H1 (cell line): Measurements from ENCODE around the gene USP30. TPM values are rescaled to one million over a fixed set of nuclear protein-coding genes. Genes with fewer than 3 reads are reported as not detected.

Source experiments
- BACH1 ChIP-seq: IDR thresholded peaks from 2 replicates; pipeline ENCODE4 v1.6.1; 2012; ENCODE audit warnings: low read length, improper control_type of control experiment
- BRCA1 ChIP-seq: IDR thresholded peaks from 2 replicates; pipeline ENCODE4 v1.6.1; 2012; ENCODE audit warnings: low read depth, low read length, improper control_type of control experiment
- MAFK ChIP-seq: IDR thresholded peaks from 2 replicates; pipeline ENCODE4 v1.6.1; 2012; ENCODE audit warnings: low read depth, mild to moderate bottlenecking, improper control_type of control experiment, low read length
- POU5F1 ChIP-seq: IDR thresholded peaks from 2 replicates; pipeline ENCODE4 v1.6.1; 2011; ENCODE audit warnings: low read depth, mild to moderate bottlenecking, low read length, moderate library complexity
- RXRA ChIP-seq: IDR thresholded peaks from 2 replicates; pipeline ENCODE4 v1.6.1; 2011; ENCODE audit warnings: low read depth, mild to moderate bottlenecking, low read length, moderate library complexity; ENCODE audit not compliant: insufficient read depth
- SP4 ChIP-seq: IDR thresholded peaks from 2 replicates; pipeline ENCODE4 v1.6.1; 2012; ENCODE audit warnings: low read length, inconsistent platforms
- TAF1 ChIP-seq: IDR thresholded peaks from 2 replicates; pipeline ENCODE4 v1.6.1; 2011; ENCODE audit warnings: mild to moderate bottlenecking, low read depth, low read length
- polyA plus RNA-seq, 7 experiments: library from polyadenylated mRNA; depleted of rRNA in 3 of 7; stranded (reverse) in 5 of 7; unstranded in 2 of 7; fragments of >200 nt in 5 of 7; fragments of 200-250 nt in 2 of 7; gene quantifications; 1 replicate in 5 of 7; 2 replicates in 1 of 7; 4 replicates in 1 of 7; pipeline versions ENCODE4 v1.2.1 to v1.2.3, GENCODE V29; 2011 to 2013; ENCODE audit warnings: missing spikeins in 2 of 7, mixed read lengths in 2 of 7
- total RNA-seq: library from RNA; stranded (reverse); fragmentation: NEBNext Ultra II Directional; extraction: Animal tissue kit (Norgen Biotek cat#: 25700); gene quantifications from 2 replicates; pipeline ENCODE4 v1.2.1, GENCODE V29; 2021
- TF ChIP-seq, protein P1 (sequence below): fragments of 300-600 bp; sonication (generic); IDR thresholded peaks from 2 replicates; pipeline ENCODE4 v1.7.1; 2012; ENCODE audit warnings: low read length, moderate library complexity, mild to moderate bottlenecking, inconsistent platforms; ENCODE audit not compliant: insufficient replicate concordance
- TF ChIP-seq, protein P2 (sequence below): IDR thresholded peaks from 2 replicates; pipeline ENCODE4 v1.6.1; 2012; ENCODE audit warnings: low read length, inconsistent platforms

USP30 gene
- total and polyA plus RNA-seq, 2 of the 8 experiments (the other 6 are each of a cell fraction or from before 2014, with no cell fraction given), result 7.0 to 12.2 TPM

DNA sequence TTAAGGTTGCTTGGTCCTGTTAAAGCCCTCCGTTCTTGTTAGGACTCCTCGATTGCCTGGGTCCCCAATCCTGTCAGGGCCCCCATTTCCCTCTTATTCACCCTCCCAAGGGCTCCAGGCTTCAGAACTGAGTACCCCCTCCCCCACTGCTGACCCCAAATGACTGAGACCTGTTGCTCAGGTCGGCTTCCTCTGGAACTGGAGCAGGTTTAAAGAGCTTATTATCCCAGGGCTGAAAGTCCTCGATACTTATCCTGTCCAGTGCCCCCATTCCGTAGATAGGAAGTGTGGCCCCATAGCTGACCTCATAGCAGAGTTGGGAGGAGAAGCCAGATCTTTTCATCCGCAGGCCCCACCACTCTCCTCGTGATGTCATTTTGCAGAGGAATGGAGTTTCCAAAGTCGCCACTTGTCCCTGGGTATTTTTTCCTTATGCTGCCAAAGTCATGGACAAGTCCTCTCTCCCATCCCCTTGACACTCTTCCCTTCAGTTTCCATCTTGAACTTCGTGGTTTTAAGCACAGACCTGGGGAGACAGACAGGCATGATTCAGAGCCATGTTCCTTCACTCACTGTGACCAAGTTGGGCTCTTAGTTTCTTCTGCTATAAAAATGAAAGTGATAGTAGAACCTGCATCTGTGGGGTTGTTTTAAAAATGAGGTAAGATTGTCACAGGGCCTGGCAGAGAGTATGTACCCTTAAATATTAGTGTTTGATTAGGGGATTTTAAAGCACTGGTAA lies 1.2 kb downstream of the USP30 start (continued):
- TF ChIP-seq, protein P1, sequence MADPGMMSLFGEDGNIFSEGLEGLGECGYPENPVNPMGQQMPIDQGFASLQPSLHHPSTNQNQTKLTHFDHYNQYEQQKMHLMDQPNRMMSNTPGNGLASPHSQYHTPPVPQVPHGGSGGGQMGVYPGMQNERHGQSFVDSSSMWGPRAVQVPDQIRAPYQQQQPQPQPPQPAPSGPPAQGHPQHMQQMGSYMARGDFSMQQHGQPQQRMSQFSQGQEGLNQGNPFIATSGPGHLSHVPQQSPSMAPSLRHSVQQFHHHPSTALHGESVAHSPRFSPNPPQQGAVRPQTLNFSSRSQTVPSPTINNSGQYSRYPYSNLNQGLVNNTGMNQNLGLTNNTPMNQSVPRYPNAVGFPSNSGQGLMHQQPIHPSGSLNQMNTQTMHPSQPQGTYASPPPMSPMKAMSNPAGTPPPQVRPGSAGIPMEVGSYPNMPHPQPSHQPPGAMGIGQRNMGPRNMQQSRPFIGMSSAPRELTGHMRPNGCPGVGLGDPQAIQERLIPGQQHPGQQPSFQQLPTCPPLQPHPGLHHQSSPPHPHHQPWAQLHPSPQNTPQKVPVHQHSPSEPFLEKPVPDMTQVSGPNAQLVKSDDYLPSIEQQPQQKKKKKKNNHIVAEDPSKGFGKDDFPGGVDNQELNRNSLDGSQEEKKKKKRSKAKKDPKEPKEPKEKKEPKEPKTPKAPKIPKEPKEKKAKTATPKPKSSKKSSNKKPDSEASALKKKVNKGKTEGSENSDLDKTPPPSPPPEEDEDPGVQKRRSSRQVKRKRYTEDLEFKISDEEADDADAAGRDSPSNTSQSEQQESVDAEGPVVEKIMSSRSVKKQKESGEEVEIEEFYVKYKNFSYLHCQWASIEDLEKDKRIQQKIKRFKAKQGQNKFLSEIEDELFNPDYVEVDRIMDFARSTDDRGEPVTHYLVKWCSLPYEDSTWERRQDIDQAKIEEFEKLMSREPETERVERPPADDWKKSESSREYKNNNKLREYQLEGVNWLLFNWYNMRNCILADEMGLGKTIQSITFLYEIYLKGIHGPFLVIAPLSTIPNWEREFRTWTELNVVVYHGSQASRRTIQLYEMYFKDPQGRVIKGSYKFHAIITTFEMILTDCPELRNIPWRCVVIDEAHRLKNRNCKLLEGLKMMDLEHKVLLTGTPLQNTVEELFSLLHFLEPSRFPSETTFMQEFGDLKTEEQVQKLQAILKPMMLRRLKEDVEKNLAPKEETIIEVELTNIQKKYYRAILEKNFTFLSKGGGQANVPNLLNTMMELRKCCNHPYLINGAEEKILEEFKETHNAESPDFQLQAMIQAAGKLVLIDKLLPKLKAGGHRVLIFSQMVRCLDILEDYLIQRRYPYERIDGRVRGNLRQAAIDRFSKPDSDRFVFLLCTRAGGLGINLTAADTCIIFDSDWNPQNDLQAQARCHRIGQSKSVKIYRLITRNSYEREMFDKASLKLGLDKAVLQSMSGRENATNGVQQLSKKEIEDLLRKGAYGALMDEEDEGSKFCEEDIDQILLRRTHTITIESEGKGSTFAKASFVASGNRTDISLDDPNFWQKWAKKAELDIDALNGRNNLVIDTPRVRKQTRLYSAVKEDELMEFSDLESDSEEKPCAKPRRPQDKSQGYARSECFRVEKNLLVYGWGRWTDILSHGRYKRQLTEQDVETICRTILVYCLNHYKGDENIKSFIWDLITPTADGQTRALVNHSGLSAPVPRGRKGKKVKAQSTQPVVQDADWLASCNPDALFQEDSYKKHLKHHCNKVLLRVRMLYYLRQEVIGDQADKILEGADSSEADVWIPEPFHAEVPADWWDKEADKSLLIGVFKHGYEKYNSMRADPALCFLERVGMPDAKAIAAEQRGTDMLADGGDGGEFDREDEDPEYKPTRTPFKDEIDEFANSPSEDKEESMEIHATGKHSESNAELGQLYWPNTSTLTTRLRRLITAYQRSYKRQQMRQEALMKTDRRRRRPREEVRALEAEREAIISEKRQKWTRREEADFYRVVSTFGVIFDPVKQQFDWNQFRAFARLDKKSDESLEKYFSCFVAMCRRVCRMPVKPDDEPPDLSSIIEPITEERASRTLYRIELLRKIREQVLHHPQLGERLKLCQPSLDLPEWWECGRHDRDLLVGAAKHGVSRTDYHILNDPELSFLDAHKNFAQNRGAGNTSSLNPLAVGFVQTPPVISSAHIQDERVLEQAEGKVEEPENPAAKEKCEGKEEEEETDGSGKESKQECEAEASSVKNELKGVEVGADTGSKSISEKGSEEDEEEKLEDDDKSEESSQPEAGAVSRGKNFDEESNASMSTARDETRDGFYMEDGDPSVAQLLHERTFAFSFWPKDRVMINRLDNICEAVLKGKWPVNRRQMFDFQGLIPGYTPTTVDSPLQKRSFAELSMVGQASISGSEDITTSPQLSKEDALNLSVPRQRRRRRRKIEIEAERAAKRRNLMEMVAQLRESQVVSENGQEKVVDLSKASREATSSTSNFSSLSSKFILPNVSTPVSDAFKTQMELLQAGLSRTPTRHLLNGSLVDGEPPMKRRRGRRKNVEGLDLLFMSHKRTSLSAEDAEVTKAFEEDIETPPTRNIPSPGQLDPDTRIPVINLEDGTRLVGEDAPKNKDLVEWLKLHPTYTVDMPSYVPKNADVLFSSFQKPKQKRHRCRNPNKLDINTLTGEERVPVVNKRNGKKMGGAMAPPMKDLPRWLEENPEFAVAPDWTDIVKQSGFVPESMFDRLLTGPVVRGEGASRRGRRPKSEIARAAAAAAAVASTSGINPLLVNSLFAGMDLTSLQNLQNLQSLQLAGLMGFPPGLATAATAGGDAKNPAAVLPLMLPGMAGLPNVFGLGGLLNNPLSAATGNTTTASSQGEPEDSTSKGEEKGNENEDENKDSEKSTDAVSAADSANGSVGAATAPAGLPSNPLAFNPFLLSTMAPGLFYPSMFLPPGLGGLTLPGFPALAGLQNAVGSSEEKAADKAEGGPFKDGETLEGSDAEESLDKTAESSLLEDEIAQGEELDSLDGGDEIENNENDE, result no peak
- no peak for TF ChIP-seq POU5F1
- no peak for TF ChIP-seq BRCA1
- no peak for TF ChIP-seq RXRA
- TF ChIP-seq TAF1, result no peak
- no peak for TF ChIP-seq BACH1
- TF ChIP-seq SP4, result no peak
- TF ChIP-seq, protein P2, sequence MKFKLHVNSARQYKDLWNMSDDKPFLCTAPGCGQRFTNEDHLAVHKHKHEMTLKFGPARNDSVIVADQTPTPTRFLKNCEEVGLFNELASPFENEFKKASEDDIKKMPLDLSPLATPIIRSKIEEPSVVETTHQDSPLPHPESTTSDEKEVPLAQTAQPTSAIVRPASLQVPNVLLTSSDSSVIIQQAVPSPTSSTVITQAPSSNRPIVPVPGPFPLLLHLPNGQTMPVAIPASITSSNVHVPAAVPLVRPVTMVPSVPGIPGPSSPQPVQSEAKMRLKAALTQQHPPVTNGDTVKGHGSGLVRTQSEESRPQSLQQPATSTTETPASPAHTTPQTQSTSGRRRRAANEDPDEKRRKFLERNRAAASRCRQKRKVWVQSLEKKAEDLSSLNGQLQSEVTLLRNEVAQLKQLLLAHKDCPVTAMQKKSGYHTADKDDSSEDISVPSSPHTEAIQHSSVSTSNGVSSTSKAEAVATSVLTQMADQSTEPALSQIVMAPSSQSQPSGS, result no peak
- no peak for TF ChIP-seq MAFK
